Transverse colon (tissue), 4 donors: ENCODE results near the gene IGLL5. TPM values are rescaled to one million over a fixed set of nuclear protein-coding genes. Genes with fewer than 3 reads are reported as not detected.

Experiments used
- small RNA-seq, 4 donors: library from RNA; depleted of rRNA; stranded (forward); fragments of <200 nt; gene quantifications; one replicate each; pipeline ENCODE3, GENCODE V24; 2016
- total RNA-seq, 4 donors: library from RNA; depleted of rRNA; stranded (reverse); fragments of >200 nt; gene quantifications; one replicate each; pipeline ENCODE4 v1.1.0, GENCODE V29; 2016

IGLL5 gene
- total RNA-seq, 4 donors from 2014 or later: 14.9 to 104 (median 33.8) TPM; not detected in 1

Small RNAs within 50 kb of the gene (small RNA-seq; reads per million reads assigned to genes)
- gene IGLC4: 0 reads per million in 4 donors
- gene IGLC5: 0 reads per million in 4 donors
- gene IGLJ1: 0 reads per million in 4 donors
- gene IGLJ2: 0 to 0.12 (median 0) reads per million in 4 donors
- gene IGLJ3: 0.18 to 1.4 (median 0.45) reads per million in 4 donors
- gene IGLJ4: 0 reads per million in 4 donors
- gene IGLJ5: 0 reads per million in 4 donors
- gene IGLJ6: 0 reads per million in 4 donors
- gene IGLJ7: 0 reads per million in 4 donors
- 0 to 0.24 (median 0) reads per million in 4 donors for gene IGLV2-5
- 0 reads per million in 4 donors for gene IGLV3-2
- gene IGLV3-4: 0 reads per million in 4 donors
- 0 to 0.12 (median 0) reads per million in 4 donors for gene IGLV3-6
- gene IGLV3-7: 0 reads per million in 4 donors
- gene MIR5571: 0 to 0.18 (median 0) reads per million in 4 donors

Other genes starting within 250 kb of the IGLL5 start
- not detected for gene GGTLC2, start 243.2 kb upstream of the IGLL5 start, total RNA-seq
- gene GNAZ, start 182.7 kb downstream of the IGLL5 start, total RNA-seq: 10 to 100 TPM in 2 of 4 donors, 1 to 10 TPM in 2; 2.7 to 14.7 (median 7.8) TPM